Upper lobe of left lung (tissue), 4 donors: Measurements from ENCODE around the gene CDK16.

Source experiments
- POLR2A ChIP-seq, 4 donors: fragments of 450-650 bp; IDR thresholded peaks; one replicate each; pipeline ENCODE4 v1.5.1; 2016 to 2017; ENCODE audit warnings: antibody characterized with exemption in 4 of 4, mild to moderate bottlenecking in 2 of 4
- TF ChIP-seq, protein P1 (sequence below), 6 experiments: fragments of 450-650 bp in 4 of 6; fragments of 200-600 bp in 2 of 6; sonication (generic) in 2 of 6; IDR thresholded peaks; one replicate each; pipeline ENCODE4 v1.5.1; 2016 to 2019; ENCODE audit warnings: antibody characterized with exemption in 6 of 6

DNA sequence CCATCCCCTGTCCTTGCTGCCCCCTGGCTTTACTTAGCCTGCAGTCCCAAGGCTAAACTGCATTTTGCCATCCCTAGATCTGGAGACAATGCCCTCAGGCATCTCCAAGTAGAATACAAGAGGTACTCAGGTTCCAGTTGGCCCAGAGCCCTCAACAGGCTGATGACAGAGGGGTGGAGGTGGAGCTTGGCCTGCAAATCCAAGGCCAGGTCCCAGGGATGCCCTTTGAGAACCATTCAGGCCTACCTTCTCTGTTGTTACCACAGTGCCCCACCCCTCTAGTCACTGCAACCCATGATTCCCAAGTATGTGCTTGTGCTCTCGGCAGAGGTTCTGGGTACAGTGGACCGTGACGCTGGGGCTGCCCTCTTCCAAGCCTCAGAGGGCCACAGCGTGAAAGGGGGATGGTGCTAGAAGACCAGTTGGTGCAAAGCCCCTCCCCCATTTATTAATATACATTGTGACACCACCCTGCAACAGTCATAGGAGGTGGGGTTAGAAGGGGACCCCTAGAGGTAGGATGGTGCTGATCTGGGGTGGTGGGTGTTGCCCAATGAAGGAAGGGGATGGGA is 31.3 kb upstream of the CDK16 start:
- TF ChIP-seq POLR2A (IDR thresholded peaks at IDR 0.05), result no peak
- TF ChIP-seq, protein P1, sequence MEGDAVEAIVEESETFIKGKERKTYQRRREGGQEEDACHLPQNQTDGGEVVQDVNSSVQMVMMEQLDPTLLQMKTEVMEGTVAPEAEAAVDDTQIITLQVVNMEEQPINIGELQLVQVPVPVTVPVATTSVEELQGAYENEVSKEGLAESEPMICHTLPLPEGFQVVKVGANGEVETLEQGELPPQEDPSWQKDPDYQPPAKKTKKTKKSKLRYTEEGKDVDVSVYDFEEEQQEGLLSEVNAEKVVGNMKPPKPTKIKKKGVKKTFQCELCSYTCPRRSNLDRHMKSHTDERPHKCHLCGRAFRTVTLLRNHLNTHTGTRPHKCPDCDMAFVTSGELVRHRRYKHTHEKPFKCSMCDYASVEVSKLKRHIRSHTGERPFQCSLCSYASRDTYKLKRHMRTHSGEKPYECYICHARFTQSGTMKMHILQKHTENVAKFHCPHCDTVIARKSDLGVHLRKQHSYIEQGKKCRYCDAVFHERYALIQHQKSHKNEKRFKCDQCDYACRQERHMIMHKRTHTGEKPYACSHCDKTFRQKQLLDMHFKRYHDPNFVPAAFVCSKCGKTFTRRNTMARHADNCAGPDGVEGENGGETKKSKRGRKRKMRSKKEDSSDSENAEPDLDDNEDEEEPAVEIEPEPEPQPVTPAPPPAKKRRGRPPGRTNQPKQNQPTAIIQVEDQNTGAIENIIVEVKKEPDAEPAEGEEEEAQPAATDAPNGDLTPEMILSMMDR (IDR thresholded peaks at IDR 0.05), result no peak
